Fibroblast of skin of abdomen (primary cell): ENCODE measurements around the gene SNRPB.

ENCODE experiments used
- DNase-seq: peaks from one replicate; pipeline ENCODE4 v3.0.0-alpha.2; 2013

The SNRPB gene

DNA sequence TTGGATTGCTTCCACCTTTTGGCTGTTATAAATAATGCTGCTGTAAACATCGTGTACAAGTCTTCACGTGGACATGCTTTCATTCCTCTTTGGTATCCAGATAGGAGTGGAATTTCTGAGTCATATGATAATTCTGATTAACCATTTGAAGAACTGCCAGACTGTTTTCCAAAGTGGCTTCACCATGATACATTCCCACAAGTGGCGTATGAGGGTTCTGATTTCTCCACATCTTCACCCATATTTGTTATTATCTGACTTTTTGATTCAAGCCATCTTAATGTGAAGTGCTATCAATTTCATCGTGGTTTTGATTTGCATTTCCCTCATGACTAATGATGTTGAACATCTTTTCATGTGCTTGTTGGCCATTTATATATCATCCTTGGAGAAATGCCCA, 2.9 kb upstream of the SNRPB start:
- DNase-seq = peak; percentile 83

DNA sequence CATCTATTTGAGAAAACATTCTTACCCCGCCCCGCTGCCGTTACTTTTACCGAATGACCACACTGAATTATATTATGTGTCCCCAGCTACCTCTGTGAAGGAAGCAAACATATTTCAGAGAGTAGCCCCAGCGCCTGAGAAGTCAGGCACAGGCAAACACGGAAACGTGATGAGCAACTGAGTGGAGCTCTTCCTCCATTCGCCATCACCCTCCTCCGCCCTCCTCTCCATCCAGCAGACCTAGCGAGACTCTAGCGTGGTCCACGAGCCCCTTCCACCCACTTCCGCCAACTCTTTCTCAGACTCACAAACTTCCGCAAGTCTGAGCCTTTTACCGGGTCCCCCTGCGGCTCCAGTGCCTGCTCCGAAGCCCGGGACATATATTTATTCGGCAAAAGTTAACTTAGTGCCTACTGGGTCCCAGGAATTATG, 582 bp downstream of the SNRPB start:
- peak; percentile 54 for DNase-seq

- DNase-seq = peak; percentile 5
Observed at GRCh38 chr20:2468581-2469407, 1.8 kb downstream of the SNRPB start.

GRCh38 chr20:2467412-2467811, 3.2 kb downstream of the SNRPB start:
- DNase-seq = no peak

DNA sequence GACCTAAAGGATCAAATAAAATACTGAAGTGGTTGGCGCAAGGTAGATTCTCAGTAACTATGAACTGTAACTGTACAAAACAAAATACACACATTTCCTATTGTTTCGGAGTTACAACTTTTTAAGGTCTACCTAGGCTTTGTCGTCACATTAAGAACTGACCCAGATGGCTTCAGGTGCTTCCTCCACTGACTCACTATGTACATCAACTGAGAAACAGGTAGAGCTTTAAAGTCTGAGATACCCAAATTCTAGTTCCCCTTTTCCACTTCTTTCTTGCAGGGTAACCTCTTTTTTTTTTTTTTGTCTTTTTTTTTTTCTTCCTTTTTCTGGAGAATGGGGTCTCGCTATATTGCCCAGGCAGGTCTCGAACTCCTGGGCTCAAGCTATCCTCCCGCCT, 5.5 kb downstream of the SNRPB start:
- no peak for DNase-seq

- no peak for DNase-seq
Observed at GRCh38 chr20:2463616-2464365, 6.8 kb downstream of the SNRPB start.

DNA sequence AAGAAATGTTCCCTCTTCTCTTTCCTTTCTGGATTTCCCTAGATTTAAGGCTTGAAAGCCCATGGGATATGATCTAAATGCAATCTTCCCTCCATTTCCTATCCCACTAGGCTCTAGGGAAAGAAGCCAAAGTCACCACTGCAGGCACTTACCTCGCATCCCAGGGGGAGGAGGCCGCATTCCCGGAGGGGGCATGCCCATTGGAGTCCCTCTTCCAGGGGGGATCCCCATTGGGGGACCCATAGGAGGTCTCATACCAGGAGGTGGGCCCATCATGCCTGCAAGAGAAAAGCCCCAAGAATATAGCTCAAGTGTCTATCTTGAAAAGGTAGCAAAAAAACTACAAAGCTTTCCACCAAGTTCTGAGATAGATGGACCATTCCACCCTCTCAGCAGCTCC, 8.1 kb downstream of the SNRPB start:
- DNase-seq = no peak

GRCh38 chr20:2460752-2461424, 9.7 kb downstream of the SNRPB start:
- no peak for DNase-seq

DNA sequence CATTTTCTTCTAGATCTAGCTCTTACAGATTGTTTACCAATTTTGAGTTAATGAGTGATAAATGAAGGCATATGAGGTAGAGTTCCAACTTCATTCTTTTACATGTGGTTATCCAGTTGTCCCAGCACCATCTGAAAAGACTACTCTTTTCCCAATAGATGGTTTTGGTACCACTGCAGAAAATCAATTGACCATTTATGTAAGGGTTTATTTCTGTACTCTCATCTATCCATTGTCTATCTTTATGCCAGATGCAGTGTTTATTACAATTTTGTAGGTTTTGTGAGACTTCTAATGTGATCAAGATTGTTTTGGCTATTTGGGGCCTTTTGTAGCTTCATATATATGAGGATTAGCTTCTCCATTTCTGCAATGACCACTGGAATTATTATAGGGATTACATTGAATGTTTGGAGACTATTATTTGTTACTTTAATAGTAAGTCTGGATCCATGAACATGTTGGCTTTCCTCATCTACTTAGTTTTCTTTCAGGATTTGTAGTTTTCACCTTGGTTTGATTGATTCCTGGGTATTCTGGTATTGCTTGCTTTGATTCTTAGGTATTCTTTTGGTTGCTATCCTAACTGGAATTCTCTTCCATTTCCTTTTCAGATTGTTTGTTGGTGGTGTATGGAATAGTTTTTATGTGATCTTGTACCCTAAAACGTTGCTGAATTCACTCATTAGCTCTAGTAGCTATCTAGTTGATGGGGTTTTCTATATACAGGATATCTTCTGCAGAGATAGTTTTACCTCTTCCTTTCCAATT, 10.4 kb downstream of the SNRPB start:
- DNase-seq = no peak

DNA sequence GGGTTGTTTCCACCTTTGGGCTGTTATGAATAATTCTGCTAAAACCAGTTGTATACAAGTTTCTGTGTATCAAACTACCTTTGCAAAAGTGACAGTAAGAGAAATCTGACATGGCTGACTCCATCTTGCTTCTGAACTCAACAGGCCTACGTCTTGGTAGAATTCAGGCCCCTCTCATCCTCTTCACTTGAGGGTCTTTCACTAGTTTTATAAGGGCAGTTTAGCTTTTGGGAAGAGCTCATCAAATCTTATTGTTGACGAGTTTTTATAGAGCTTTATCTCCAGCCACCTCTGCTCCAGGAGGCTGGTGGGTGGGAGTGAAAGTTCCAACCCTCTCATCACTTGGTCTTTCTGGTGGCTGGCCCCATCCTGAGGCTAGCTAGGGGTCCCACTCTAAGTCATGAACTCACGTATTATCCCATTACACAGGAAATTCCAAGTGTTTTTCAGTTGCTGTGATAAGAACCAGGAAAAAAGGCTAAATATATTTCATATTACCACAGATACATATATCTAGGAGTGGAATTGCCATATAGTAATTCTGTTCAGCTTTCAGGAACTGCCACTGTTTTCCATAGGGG, 11.6 kb downstream of the SNRPB start:
- no peak for DNase-seq

DNA sequence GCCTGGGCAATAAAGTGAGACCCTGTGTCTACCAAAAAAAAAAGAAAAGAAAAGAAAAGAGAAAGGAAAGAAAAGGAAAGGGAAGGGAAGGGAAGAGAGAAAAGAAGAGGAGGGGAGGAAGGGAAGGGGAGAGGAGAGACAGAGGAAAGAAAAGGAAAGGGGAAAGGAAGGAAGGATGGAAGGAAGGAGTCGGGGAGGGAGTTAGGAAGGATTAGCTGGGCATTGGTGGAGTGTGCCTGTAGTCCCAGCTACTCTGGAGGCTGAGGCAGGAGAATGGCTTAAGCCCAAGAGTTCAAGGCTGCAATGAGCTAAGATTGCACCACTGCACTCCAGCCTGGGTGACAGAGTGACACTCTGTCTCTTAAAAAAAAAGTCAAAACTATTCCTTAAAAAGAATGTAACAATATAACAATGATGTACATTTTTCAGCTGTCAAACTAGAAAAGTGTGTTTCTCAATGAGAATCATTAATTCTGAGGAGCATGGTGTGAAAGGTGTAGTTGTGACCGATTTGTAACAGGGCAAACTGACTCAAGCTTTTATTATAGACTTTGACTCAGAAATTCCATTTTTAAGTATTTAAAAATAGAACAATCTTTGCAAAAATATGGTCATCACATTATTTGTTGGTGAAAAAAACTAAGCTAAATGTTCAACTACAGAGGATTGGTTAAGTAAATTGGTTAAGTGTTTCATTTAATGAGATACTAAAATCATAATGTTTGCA, 14.7 kb downstream of the SNRPB start:
- DNase-seq = no peak

DNA sequence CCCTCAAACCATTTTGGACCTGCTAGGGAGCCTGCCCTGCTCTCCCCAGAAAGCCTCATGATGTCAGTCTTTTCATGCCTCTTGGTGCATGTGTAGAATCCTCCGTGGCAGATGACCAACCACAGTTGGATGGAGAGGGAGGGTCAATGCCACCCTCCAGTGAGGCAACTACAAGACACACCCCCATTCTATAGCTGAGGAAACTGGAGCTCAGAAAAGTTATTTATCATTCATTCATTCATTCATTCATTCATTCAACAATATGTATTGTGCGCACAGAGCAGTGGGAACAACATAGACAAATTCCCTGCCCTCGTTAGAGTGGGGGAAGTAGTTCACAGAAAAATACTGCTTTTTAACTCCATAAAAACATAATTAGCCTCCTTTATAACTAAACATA, 16.8 kb downstream of the SNRPB start:
- no peak for DNase-seq

GRCh38 chr20:2451939-2452732, 18.5 kb downstream of the SNRPB start:
- peak; percentile 56 for DNase-seq

GRCh38 chr20:2451422-2451821, 19.2 kb downstream of the SNRPB start:
- no peak for DNase-seq

DNA sequence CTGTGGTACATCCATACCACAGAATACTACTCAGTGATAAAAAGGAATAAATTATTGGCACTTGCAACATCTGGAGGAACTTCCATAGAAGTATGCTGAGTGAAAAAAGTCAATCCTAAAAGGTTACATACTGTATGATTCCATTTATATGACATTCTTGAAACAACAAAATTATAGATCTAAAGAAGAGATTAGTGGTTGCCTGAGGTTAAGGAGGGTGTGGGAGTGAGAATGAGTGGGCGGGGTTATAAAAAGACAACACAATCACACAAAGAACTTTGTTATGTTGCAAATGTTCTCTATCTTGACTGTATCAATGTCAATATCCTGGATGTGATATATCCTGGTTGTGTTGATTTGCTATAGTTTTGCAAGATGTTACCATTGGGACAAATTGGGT, 21.2 kb downstream of the SNRPB start:
- DNase-seq = no peak

DNA sequence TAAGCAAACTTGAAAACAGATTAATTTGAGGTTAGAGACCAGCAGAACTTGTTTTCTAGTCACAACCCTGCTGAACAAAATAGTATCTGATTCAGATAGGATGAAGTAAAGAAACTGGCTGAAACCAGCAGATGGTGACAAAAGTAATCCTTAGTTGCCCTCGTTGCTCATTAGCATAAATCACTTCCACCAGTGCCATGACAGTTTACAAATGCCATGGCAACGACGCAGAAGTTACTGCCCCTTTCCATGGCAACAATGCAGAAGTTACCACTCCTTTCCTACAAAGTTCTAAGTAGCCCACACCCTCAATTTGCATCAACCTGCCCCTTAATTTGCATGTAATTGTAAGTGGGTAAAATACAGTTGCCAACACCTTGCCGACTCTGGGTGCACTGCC, 23.7 kb downstream of the SNRPB start:
- no peak for DNase-seq

GRCh38 chr20:2431185-2431584, 39.4 kb downstream of the SNRPB start:
- no peak for DNase-seq

DNA sequence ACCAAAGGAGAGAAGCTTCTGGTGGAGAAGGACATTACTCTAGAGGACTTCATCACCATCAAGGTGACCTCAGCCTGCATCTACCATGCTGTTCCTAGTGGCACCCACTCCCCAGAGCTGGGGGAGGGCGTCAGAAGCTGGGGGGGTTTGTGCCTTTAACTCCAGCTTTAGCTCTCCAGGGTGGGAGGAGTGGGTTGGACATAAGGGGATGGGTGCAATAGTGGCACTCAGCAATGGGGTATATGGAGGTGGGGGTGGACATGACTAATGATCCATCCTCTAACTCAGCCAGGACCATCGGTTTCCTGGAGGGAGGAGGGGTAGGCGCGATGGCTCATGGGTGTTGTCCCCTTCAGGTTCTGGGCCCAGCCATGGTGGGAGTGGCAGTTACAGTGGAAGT, 40.1 kb downstream of the SNRPB start:
- no peak for DNase-seq

DNA sequence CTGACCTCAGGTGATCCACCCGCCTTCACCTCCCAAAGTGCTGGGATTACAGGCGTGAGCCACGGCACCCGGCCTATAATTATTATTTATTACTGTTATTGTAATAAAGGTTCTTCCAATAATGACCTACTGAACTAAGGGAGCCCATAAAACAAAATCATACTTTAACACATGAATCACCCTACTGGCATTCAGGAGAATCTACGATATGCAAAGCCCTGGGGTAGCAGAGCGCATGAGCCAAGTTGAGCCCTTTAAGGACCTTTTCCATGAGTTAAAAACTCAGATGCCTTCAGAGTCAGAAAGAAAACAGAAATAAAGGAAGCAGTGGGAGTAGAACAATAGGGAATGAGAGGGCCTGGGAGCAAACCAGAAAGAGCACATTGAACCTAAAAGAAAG, 41.5 kb downstream of the SNRPB start:
- DNase-seq = no peak

GRCh38 chr20:2421247-2421646, 49.3 kb downstream of the SNRPB start:
- DNase-seq = no peak

- DNase-seq = no peak
Observed at GRCh38 chr20:2420510-2420909, 50.1 kb downstream of the SNRPB start.
